HG03196 (cell line): ENCODE measurements around the gene NBPF3.
"Not testable (repeated sequence)": the region's sequence is repeated elsewhere in the genome, so short reads cannot be mapped to it uniquely, and the experiment has no call there.

Experiments used
- ATAC-seq: cut with Tn5 transposase; IDR thresholded peaks from one replicate; pipeline ENCODE4 v1.9.1; 2021; ENCODE audit not compliant: unreplicated experiment

Gene NBPF3

DNA sequence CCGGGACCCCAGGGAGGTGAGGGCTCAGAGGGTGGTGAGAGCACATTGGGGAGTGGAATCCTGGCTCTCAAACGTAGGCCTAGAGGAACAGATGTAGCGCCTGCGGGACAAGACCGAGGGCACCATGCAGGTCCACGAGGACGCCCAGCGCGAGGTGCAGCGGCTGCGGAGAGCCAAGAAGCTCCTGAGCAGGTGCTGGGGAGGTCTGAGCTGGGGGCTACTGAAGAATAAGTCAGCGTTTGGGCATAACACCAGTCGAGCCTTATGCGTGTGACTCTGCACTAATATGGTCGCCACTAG lies 2.6 kb upstream of the NBPF3 start:
- no peak for ATAC-seq

GRCh38 chr1:21438646-21439312 lies 1.2 kb upstream of the NBPF3 start:
- not testable (repeated sequence) for ATAC-seq

DNA sequence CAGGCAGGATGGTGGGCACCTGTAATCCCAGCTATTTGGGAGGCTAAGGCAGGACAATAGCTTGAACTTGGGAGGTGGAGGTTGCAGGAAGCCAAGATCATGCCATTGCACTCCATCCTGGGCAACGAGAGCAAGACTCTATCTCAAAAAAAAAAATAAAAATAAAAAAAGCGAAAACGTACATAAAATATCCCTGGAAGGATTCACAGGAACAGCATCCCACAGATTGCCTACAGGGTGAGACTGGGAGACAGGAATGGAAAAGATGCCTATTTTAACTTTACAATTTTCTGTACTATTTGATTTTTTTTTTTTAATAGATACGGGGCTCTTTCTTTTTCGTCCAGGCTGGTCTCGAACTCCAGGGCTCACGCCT lies 604 bp upstream of the NBPF3 start:
- ATAC-seq, result no peak

DNA sequence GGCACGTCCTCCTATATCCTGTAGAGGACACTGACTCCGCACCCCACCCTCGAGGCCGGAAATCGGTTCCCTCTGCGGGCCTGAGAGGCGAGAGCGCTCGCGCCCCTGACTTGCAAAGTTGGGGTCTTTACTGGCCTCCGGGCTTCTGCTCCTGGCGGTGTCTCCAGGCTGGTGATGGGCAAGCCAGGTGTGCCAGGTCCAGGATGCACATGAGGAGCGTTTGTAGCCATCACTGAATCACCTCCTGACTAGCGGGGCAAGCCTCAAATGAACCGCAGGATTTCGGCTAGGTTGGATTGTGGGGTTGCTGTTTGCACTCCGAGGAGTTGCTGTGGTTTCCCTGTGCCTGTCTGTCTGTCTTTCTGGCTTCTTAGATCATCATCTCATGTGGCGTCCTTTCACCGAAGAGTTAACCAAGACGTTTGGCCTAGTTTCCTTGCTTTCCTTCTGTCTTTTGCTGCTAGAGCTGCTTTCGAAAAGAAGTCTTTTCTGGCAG lies 741 bp downstream of the NBPF3 start:
- ATAC-seq, result not testable (repeated sequence)

GRCh38 chr1:21446647-21447046 lies 6.7 kb downstream of the NBPF3 start:
- not testable (repeated sequence) for ATAC-seq

- no peak for ATAC-seq
These were observed 7.4 kb downstream of the NBPF3 start for GRCh38 chr1:21447311-21447710.

GRCh38 chr1:21449906-21450305 lies 10.0 kb downstream of the NBPF3 start:
- ATAC-seq, result no peak

GRCh38 chr1:21451212-21451611 lies 11.3 kb downstream of the NBPF3 start:
- ATAC-seq, result no peak

GRCh38 chr1:21451981-21452411 lies 12.1 kb downstream of the NBPF3 start:
- no peak for ATAC-seq

- ATAC-seq, result not testable (repeated sequence)
These were observed 14.2 kb downstream of the NBPF3 start for GRCh38 chr1:21453964-21454614.

DNA sequence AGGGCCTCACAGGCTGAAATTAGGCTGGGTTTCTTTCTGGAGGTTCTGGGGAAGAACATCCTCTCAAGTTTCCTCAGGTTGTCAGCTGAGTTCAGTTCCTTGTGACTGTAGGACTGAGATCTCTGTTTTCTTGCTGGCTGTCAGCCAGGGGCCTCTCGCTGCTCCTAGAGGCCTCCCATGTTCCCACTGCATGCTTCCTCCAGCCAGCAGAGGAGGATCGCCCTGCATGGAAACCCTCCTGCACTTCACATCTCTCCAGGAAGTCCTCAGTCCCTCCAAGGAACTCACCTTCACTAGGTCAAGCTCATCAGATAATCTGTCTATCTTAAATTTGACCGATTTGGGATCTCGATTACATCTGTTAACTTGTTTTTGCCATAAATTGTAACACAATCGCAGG lies 15.0 kb downstream of the NBPF3 start:
- not testable (repeated sequence) for ATAC-seq

DNA sequence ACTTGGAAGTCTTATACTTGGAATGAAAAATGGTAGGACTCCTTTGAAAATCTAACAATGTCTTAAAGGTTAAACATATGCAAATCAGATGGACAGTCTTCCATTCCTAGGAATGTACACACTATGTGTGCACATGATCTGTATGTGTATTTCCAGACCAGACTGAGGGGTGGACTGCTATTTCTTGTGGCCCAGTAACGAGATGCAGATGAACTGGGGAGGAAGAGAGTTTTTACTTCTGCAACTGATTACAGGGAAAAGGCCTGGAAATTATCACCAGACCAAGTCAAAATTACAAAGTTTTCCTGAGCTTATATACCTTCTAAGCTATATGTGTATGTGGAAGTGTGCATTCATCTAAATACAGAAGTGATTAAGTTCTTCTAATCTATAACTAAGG lies 17.7 kb downstream of the NBPF3 start:
- no peak for ATAC-seq

DNA sequence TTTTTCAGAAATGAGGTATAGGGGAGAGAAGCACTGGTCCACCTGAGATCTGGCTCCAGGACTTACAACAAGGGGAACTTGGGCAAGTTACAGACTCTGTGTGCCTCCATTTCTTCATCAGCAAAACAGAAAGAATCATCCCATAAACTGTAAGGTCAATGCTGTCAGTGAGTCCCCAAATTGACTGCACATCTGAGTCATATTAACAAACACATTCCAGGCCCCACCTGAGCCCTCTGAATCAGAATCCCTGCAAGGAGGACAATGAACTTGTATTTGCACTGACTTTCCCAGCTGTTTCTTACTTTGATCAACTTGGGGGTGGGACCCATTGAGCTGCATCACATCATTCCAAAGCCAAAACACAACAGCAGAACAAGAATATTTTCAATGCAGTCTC lies 25.2 kb downstream of the NBPF3 start:
- ATAC-seq, result not testable (repeated sequence)

DNA sequence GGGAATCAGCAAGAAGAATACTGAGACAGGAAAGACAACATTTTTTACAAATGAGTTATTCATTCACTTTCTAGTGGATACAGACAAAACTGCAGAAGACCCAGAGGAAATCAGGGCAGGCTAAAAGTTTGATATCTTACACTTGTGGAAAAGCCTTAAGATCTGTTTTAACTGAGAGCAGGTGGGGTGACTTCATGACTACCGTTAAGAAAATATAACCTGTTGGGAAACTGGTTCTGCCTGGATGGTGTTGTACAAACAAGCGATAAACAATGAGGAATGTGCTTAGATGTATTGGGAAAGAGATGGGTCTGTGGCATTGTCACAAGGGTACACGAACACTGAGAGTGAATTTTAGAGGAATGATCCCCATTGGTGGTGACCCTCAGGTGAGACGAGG lies 28.0 kb downstream of the NBPF3 start:
- not testable (repeated sequence) for ATAC-seq

DNA sequence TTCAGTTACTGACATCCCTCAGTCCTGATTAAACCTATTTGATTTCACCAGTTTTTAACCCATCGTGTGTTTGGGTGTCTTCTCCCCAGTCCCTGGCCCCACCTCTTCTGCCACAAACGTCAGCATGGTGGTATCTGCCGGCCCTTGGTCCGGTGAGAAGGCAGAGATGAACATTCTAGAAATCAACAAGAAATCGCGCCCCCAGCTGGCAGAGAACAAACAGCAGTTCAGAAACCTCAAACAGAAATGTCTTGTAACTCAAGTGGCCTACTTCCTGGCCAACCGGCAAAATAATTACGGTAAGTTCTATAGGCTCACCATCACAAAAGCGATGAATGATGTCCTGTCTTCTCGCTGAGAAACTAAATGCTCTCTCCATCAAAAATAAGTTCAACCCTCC lies 28.7 kb downstream of the NBPF3 start:
- ATAC-seq, result no peak

DNA sequence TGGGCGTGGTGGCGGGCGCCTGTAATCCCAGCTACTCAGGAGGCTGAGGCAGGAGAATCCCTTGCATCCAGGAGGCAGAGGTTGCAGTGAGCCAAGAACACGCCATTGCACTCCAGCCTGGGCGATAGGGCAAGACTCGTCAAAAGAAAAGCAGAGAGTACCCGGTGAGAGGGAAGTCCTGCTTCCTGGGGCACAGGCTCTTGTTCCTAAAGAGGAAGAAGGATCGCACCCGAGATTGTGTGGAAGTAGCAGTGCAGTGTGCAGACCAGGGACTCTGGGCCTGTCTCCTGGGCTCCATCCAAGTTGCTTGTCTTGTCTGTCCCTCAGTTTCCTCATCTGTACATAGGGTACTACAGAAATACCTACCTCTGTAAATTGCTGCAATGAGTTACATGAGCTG lies 29.6 kb downstream of the NBPF3 start:
- no peak for ATAC-seq

- ATAC-seq, result no peak
These were observed 32.9 kb downstream of the NBPF3 start for GRCh38 chr1:21472861-21473260.

- ATAC-seq, result no peak
These were observed 38.4 kb downstream of the NBPF3 start for GRCh38 chr1:21478356-21478755.

DNA sequence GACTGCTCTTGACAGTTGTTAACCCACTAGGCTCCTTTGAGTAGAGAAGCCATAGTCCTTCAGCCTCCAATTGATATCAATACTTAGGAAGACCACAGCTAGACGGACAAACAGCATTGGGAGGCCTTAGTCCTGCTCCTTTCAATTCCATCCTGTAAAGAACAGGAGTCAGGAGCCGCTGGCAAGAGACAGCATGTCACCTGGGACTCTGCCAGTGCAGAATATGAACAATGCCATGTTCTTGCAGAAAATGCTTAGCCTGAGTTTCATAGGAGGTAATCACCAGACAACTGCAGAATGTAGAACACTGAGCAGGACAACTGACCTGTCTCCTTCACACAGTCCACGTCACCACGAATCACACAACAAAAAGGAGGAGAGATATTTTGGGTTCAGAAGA lies 43.9 kb downstream of the NBPF3 start:
- ATAC-seq, result not testable (repeated sequence)

- ATAC-seq, result no peak
These were observed 49.2 kb downstream of the NBPF3 start for GRCh38 chr1:21489146-21489545.

DNA sequence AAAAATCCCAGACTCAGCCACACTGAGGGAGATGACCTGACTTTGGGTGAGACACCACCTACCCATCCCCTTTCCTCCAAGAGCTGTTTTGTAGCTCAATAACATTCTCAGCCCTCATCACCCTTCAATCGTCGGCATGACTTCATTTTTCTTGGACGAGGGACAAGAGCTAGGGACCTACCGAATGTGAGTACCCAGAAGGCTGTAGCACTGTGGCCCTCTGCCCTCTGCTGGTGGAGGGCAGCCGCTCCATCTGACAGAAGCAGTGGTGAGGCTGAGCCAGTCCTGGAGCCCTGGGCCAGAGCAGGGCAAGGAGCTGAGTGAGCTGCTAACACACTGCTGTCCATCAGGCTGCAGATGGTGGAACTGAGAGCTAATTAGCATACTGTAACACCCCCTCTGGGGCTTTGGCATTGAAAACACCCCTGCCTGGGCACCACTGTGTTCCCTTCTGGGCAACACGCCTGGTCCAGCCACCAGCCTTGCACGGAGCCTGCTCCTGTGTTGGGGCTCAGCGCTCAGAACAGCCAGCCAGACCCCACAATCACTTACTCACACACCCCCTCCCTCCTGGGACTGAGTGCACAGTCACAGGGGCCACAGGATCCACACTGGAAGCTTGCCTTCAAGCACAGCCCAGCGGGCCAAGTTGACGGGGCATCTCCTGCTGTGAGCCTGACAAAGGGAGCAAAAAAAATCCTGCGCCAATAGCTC lies 51.0 kb downstream of the NBPF3 start:
- ATAC-seq, result no peak
